GM18508 (cell line): Measurements from ENCODE around the gene METTL16.

ENCODE experiments used
- ATAC-seq: cut with Tn5 transposase; IDR thresholded peaks from one replicate; pipeline ENCODE4 v1.9.1; 2021; ENCODE audit warnings: moderate number of reproducible peaks; ENCODE audit not compliant: insufficient read depth, unreplicated experiment

The METTL16 gene

DNA sequence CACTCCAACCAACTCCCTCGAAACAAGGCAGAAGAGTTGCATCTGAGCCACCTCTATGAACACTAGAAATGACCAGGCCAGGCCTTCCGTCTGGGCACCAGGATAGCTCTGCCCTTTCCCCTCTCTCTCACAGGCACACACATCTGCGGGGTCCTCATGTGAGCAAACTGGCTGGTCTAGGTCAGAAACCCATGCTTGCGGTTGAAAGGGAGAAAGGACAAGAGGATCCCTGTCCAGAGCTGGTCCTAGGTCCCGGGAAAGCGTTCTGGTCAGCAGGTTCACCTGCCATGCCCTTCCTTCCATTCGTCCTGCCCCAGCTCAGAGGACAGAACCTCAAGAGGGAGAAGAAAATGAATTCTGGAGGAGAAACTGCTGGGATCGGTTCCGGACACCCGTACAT, 113.5 kb downstream of the METTL16 start:
- ATAC-seq: no peak

DNA sequence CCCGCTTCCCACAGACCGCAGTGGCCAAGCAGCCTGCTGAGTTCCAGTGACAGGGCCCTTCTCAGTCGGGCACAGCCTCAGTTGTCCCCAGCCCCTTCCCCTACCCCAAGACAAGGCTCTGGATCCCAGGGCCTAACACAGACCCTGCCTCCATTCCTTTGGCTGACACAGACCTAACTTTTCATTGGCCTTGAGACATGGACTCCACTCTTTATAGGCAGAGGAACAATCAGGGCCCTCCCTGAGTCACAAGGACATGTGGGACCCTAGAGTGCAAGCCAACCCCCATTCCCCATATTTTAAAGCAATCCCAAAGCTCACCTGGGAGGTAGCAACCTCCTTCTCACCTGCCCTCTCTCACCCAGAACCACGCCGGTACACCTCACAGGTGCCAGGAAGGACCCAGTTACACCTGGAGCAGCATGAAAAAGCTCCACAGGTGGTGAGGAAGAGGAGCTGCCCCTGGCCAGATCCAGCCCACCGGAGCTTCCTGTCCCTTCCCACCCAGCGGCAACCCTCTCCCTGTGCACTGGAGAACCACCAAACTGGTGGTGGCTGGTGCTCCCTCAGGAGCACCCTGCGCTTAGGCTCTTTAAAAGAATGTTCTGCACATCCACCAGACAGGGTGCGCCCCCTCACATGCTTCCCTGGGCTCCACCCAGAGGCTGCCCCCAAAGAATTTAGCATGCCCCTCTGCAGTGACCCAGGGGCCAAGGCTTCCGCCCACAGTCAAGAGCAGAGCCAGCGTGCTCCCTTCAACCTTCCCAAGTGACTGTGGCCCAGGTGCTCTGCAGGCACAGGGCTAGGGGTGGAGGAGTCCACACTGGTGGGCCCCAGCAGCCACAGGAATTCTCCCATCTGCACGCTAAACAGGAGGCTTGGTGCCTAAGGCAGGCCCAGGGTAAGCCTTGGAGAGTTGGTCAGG, 114.2 kb downstream of the METTL16 start:
- no peak for ATAC-seq

DNA sequence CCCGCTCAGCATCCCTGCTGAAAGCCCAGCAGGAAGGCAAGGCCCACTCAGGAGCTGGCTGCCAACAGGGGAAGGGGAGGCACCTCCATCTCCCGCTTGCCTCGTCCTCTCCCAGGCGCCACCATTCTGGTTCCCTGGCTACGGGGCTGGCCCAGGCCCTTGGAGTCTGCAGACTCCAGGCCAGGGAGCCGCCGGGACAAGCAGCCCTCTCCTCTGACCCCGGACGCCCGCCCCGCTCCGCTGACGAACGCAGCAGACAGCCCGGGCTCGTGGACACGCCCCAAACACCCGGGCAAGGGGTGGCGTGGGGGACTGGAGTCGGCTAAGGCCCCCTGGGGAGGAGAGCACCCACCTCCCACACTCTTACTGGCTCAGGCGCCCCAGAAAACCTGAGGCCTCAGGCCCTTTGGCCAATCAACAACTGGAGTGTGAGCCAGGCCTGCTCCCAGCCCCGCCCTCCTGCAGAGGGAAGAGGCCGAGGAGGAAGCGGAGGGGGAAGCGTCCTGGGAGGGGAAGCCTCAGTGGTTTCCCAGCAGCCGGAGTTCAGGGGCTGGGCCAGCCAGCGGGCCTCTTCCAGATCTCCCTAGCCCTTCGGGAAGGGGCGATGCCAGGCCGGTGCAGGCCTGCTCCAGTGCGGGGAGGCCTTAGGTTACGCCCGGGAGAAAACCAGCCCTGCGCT, 115.0 kb downstream of the METTL16 start:
- no peak for ATAC-seq

DNA sequence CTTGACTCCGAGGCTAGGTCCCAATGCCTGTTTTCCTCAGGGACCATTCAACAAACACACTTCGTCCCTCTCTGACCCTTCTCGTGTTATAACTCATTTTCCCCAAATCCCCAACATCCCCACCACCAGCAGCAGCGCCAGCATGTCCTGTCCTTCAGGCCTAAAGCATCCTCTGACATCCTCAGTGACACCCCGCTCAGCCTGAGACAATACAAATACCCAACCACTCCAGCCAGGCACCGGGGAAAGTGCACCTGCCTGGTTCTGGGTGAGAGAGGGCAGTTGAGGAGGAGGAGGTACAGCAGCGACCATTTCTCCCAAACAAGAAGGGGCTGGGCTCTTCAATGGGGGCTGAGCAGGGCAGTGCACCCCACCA, 115.5 kb downstream of the METTL16 start:
- no peak for ATAC-seq

DNA sequence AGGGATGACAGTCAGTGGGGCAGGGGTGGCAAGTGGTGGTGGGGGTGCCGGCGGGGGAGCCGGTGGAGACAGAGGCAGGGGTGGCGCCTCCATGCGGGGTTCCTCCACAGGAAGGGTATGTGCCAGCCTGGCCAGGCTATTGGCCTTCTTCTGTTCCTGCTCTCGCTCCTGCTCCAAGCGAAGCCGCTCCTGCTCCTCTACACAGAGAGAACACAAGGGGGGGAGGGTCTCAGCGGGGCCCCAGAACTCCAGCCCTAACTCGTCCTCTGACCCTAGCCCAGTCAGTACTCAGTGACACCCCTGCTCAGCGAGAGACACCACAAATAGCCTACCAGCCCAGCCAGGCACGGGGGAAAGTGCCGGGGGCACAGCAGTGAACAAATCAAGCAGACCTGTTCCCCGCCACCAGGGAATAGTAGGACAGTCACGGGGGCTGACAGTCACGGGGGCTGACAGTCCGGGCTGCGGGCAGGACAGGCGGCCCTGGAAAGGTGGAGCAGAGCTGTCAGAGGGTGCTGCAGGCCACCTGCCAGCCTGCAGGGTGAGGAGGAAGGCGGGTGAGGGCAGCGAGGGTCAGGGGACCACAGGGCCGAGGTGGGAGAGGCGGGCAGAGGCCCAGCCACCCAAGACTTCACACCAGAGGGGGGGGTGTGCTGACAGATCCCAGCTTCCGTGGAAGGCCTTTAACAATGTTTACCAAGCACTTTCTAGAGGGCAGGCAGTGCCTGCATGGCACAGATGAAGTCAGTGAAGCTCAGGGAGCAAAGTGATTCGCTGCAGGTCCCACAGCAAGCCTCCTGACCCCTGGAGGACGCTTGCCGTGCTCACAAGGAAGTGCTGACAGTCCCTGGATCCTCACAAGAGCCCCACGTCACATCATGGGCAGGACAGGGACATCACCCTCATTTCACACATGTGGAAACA, 116.2 kb downstream of the METTL16 start:
- ATAC-seq: no peak

DNA sequence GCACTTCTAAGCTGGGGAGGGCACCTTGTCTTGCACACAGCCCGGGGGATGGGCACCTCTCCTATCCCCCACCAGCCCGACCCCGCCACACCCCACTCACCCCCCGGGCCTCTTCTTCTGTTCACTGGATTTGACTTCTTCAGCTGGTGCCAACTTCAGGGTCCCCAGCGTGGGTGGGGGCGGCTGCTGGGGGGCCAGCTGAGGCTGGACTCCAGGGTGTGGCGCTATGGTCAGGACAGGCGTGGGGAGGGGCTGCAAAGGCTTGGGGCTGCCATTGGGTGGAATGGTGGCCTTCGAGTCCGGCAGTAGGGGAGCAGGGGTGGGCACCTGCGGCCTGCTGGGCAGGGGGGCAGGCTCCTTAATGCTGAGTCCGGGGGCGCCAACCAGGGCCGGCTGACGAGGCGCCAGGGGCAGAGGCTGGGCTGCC, 116.9 kb downstream of the METTL16 start:
- no peak for ATAC-seq

DNA sequence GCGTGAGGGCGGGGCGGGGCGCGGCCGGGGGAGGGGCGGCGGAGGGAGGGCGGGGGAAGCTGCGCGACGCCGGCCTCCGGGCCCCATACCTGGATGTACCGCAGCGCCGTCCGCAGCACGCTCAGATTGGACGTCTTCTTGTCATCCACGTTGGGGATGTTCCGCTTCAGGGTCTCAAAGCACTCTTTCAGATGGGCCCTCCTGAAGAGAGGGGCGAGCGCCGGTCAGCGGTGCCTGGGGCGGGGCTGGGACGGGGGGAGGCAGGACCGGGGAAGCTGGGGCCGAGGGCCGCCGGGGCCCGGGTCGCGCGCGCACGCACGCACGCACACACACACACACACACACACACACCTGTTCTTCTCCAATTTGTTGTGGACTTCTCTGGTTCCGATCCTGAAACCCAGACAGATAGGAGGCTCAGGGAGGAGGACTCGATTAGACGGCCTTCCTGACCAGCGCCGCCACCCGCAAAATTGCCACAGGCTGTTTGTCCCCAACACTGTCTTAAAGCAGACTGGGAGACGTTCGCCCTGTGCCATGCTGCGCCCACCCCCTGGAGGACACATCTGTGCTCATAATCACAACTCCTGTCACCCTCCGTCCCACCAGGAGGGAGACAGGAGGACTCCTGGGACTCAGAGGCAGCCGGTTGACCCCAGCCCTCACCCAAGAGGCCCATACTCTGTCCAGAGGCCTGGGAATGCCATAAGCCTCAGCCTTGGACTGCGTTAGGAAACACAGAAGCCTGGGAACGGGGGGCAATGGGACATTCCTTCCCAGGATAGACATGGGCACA, 117.5 kb downstream of the METTL16 start:
- ATAC-seq: no peak

DNA sequence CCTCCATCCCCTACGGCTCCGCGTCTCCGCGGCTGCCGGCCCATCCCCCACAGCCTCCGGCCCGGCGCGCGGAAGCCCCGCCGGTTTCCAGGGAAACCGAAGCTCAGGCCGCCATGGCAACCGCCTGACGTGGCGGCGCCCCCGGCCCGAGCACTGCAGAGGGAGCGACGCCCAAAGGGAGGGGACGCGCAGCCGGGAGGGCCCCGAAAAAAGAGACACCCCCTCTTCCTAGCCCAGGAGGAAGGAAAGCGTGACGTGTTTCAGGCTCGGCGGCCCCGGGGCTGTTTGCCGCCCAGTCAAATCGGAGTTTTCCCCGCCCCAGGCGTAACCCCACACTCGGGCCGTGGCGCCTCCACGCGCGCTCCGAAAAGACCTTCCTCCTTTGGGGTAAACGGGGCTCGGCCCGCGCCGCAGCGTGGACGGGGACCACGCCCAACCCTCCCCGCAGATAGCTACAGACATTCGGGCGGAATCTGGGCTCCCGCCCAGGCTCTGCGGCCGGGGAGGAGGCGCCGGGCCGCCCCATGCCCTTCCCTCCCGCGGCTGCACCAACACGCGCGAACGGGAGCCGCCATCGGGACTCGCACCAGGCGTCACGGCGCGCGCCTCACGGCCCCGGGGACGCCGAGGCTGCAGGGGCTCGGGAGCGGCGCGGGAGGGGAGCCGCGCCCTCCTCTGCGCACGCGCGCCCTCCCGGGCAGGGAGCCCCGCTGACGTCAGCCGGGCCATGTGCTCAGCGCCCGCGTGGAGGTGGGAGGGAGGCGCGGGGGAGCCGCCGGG, 118.3 kb downstream of the METTL16 start:
- no peak for ATAC-seq

DNA sequence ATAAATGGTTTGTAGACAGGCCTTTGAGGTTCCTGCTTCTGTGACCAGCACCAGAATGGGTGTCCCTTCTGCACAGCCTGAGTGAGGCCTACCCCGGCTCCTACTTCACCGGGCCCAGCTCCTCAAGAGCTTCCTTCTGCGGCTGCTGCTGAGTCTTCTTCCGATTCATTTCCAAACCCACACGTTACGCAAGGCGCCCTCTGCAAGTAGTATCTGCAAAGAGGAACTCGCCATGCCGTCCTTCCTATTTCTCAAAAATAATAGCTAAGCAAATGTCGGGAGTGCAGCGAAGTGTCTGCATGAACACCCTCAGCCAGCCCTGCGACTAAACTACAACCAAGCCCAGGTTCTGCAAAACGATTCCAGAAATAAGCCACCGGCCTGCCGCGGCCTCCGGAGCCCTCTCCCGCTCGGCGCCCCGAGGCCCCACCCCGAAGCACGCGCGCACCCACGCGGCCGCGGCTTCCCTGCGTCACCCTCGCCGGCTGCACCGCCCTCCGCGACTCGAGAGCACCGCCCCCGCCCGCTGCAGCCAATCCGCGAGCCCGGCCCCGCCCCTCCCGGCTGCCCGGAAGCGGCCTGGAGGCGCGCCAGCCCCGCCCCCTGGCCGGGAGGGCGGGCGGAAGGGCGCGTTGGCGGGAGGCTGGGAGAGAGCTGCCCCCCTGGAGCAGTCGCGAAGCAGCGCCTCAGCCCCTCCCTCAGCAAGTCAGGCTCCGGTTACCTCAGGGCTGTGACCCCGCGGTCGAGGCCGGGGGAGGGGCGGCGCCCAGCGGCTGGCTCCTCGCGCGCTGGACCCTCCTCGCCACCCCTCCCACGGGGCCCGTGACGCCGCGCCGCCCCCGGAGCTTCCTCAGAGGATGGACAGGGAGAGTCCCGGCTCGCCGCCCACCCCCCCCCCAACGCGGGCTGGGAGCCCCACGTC, 119.2 kb downstream of the METTL16 start:
- no peak for ATAC-seq

DNA sequence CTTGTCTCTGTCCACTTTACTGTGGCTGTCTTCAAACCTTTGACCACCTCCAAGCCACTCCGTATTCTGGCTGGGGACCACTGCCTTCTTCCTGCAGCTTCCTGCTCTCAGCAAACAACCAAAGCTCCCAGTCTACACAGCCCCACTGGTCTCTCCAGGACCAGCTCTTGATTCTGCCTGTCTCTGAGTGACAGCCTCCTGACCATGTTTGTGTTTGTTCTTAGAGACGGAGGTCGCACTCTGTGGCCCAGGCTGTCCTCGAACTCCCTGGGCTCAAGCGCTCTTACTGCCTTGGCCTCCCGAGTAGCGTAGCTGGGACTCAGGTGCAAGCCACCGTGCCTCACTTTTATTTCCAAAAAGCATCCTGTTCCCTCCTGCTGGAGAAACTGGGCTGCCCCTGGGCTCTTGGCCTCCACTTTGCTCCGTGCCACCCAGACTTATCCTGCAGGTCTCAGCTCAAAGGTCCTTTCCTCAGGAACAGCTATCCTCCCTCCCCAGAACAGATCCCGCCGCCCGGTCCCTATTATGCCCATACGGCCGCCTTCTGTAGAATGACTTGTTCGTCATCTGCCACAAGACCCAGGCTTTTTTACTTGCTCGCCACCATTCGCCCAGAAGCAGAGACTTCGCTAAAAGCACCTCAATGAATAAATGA, 120.0 kb downstream of the METTL16 start:
- no peak for ATAC-seq

DNA sequence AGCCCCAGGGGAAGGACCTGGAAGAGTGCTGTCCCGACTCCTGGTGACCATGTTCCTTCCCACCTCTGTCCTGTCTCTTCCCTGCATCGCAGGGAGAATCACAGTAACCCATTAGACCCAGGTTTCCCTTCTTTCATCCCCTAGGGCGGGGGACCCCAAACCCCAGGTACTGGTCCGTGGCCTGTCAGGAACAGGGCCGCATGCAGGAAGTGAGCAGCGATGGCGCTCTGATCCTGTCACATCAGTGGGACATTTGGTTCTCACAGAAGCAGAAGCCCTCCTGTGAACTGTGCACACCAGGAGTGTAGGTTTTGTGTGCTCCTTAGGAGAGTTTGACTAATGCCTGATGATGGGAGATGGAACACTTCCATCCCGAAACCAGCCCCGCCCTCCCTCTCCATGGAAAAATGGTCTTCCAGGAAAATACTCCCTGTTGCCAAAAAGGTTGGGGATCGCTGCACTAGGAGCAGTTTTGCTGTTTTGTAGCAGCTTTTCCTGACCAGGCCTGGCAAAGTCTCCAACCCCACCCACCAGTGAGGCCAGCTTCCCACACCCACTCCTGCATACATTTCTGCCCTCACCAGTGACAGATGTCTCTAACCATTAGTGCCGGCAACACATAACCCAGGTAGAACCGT, 121.4 kb downstream of the METTL16 start:
- ATAC-seq: no peak

DNA sequence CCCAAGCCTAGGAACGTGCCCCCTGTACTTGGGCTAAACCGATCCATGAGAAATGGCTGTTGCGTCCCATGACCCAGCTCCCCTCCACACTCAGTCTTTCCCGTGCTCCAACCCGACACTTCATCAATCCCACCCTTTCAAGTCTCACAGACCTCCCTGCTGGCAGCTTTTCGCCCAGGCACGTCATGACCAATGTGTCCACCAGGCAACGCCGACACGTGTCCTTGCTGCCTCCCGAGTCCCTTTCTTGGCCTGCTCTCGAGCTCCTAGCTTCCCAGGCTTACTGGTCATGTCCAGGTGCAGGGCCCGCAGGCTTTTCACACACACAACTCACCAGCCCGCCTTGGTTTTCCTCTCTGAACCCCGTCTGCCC, 123.0 kb downstream of the METTL16 start:
- no peak for ATAC-seq

DNA sequence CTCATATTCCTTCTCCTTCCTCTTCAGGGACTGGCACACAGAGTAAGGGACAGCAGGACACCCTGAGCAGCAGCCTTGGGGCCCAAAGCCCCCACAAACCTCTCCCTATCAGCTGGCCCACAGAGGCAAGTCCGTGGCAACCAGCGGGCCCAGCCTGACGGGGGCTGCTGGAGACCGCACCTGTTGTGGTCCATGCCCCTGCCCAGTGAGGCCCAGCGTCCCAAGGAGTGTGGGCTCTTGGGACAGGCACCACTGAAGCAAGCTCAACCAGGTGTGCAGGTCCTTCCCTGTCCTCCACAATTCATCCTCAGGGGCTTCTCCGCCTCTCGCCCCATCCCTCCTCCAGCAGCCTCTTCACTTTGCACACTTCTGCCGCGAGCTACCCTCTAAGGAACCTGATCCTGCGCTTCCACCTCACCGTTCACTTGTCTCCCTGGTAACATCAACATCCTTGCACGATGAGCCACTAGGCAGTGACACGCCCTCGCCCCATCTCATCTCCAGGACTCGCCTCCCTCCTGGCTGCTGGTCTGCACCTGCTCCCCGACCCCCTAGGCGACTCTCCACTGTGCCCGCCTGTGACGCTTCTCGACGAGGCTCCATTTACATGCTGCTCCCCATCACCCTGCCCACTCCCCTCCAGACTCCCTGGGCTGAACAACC, 123.5 kb downstream of the METTL16 start:
- ATAC-seq: no peak

DNA sequence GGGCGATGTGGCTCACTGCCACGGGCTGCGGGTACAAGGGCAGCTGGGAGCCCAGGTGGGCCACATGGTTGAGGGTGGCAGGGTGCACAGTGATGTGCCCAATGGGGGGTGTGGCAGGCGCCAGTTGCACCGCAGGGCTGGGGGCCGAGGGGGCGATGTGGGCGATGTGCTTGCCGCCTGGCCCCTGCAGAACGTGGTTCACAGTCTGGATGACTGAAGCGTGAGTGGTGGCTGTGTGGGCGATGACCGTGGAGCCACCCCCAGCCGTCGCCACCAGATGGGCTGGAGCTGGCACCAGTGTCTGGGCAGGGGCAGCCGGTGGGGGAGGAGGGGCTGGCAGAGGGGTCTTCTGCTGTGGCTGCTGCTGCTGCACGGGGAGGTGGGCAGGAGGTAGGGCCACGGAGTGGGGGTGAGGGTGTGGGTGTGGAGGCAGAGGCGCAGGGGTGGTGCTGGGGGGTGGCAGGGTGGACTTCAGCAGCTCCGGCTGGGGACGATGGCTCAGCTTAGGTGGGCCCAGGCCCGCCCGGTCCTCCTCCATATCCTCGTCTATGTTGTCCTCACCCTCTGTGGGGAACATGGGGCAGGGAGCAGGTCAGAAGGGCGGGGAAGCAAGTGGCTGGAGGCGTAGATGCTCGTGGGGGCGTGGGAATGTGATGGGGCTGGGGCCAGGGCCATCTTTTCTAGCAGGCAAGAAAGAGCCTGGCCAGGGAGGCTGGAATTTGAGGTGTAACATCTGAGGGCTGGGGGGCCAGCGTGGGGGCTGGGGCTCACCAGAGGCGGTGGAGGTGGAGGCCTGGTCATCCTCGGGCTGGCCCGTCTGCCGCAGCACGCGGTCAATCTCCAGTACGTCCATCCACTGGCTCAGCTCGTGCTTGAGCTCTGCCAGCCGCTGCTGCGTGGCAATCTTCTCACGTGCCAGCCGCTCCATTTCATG, 124.3 kb downstream of the METTL16 start:
- no peak for ATAC-seq

DNA sequence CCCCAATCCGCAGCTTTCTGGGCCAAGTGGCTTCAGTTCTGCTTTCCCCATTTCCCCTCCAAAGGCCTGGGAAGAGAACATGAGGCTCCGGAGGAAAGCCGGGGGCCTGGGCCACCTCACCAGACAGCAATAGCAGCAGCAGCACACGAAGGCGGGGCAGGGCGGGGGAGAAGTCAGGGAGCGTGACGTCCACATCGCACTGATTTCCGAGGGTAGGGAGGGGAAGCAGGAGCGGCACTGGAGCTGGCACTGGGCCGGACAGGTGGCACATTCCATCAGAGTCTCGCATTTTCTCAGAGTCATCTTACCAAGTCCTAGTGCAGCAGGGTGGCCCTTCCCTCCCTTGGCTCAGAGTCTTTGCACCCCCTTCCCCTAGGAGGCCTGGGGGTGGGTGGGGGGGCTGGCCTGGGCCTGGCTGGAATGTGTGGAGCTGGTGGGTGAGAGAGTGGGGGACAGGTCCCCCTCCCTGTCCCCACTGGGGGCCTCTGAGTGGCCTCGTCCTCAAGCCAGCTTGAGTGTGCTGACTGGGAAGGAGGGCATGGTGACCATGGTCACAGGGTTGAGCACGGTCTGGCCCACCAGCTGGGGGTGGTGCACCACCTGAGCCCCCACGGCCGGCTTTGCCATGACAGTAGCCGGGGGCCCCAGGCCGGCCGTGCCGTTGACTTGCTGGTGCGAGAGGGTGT, 125.1 kb downstream of the METTL16 start:
- ATAC-seq: no peak
